HEK293 (cell line): ENCODE results near the gene STON2.

Source experiments
- CTCF ChIA-PET: fragments of 350-600 bp; formaldehyde crosslinking; extraction: SDS; loops from one replicate; lab custom pipeline; 2021; ENCODE audit warnings: antibody characterized with exemption; lab: Yijun Ruan, JAX
- POLR2A ChIA-PET: fragments of 300-600 bp; formaldehyde crosslinking; extraction: SDS; loops from one replicate; lab custom pipeline; 2020; ENCODE audit warnings: antibody characterized with exemption, inconsistent platforms; lab: Yijun Ruan, JAX
- H3K27ac ChIP-seq: fragments of 200-500 bp; sonication (Bioruptor generic); 2 replicates; pipeline ENCODE4 v1.5.1; 2014; ENCODE audit warnings: low read depth, low read length, control low read depth, inconsistent platforms; ENCODE audit errors: extremely low read depth
- H3K36me3 ChIP-seq, 2 experiments: fragments of 200-500 bp in 1 of 2; sonication (Bioruptor generic) in 1 of 2; 1 replicate in 1 of 2; 2 replicates in 1 of 2; pipeline ENCODE4 v1.5.1; 2014 to 2017; ENCODE audit warnings: inconsistent platforms in 2 of 2, low read length in 2 of 2; ENCODE audit not compliant: control insufficient read depth in 2 of 2, insufficient read depth in 1 of 2
- H3K4me1 ChIP-seq: fragments of 200-500 bp; sonication (Bioruptor generic); 2 replicates; pipeline ENCODE4 v1.5.1; 2014; ENCODE audit warnings: mild to moderate bottlenecking, low read length, inconsistent platforms; ENCODE audit not compliant: control insufficient read depth, insufficient read depth
- H3K4me3 ChIP-seq: 2 replicates; pipeline ENCODE4 v1.5.1; 2011; ENCODE audit warnings: low read depth, mild to moderate bottlenecking, control low read depth, low read length, moderate library complexity
- H3K9me3 ChIP-seq: fragments of 200-500 bp; sonication (Bioruptor generic); 2 replicates; pipeline ENCODE4 v1.5.1; 2014; ENCODE audit warnings: low read depth, low read length, inconsistent platforms; ENCODE audit not compliant: control insufficient read depth, insufficient read depth
- GLI2 ChIP-seq: fragments of 450-650 bp; formaldehyde crosslinking; IDR thresholded peaks from 2 replicates; pipeline ENCODE4; 2017; ENCODE audit warnings: missing biosample characterization, missing genetic modification characterization, low read depth, borderline replicate concordance
- GLI4 ChIP-seq: fragments of 450-650 bp; formaldehyde crosslinking; IDR thresholded peaks from 2 replicates; pipeline ENCODE4 v1.5.1; 2016; ENCODE audit warnings: missing biosample characterization, missing genetic modification characterization
- HIC1 ChIP-seq: fragments of 450-650 bp; formaldehyde crosslinking; IDR thresholded peaks from 2 replicates; pipeline ENCODE4 v1.5.1; 2016; ENCODE audit warnings: missing biosample characterization, missing genetic modification characterization
- KLF7 ChIP-seq: fragments of 450-650 bp; formaldehyde crosslinking; IDR thresholded peaks from 2 replicates; pipeline ENCODE4 v1.5.1; 2016; ENCODE audit warnings: missing biosample characterization, missing genetic modification characterization, borderline replicate concordance
- KLF8 ChIP-seq: fragments of 450-650 bp; formaldehyde crosslinking; IDR thresholded peaks from 2 replicates; pipeline ENCODE4 v1.5.1; 2016; ENCODE audit warnings: missing biosample characterization, missing genetic modification characterization
- OVOL3 ChIP-seq: fragments of 450-650 bp; formaldehyde crosslinking; IDR thresholded peaks from 2 replicates; pipeline ENCODE4 v1.5.1; 2016; ENCODE audit warnings: missing biosample characterization, missing genetic modification characterization
- TRIM28 ChIP-seq: IDR thresholded peaks from 2 replicates; pipeline ENCODE4 v1.6.1; 2011; ENCODE audit warnings: low read length, control low read depth, borderline replicate concordance
- ZFHX2 ChIP-seq: fragments of 450-650 bp; formaldehyde crosslinking; conservative IDR thresholded peaks from 2 replicates; pipeline ENCODE4 v1.5.1; 2016; ENCODE audit warnings: missing biosample characterization, missing genetic modification characterization
- ZFP41 ChIP-seq: fragments of 450-650 bp; formaldehyde crosslinking; IDR thresholded peaks from 2 replicates; pipeline ENCODE4 v1.5.1; 2016; ENCODE audit warnings: missing biosample characterization, missing genetic modification characterization, borderline replicate concordance
- ZIC2 ChIP-seq: fragments of 450-650 bp; formaldehyde crosslinking; IDR thresholded peaks from 2 replicates; pipeline ENCODE4 v1.5.1; 2016; ENCODE audit warnings: missing biosample characterization, missing genetic modification characterization
- ZNF10 ChIP-seq: fragments of 450-650 bp; formaldehyde crosslinking; IDR thresholded peaks from 2 replicates; pipeline ENCODE4 v1.5.1; 2017; ENCODE audit warnings: missing biosample characterization, missing genetic modification characterization
- ZNF121 ChIP-seq: fragments of 450-650 bp; formaldehyde crosslinking; IDR thresholded peaks from 2 replicates; pipeline ENCODE4 v1.5.1; 2016; ENCODE audit warnings: missing biosample characterization, missing genetic modification characterization
- ZNF140 ChIP-seq: fragments of 450-650 bp; formaldehyde crosslinking; IDR thresholded peaks from 2 replicates; pipeline ENCODE4 v1.5.1; 2016; ENCODE audit warnings: missing biosample characterization, missing genetic modification characterization
- ZNF23 ChIP-seq: fragments of 450-650 bp; formaldehyde crosslinking; IDR thresholded peaks from 2 replicates; pipeline ENCODE4 v1.5.1; 2016; ENCODE audit warnings: missing biosample characterization, missing genetic modification characterization, borderline replicate concordance
- ZNF274 ChIP-seq, 2 experiments: fragments of 200-500 bp in 1 of 2; fragments of 450-650 bp in 1 of 2; sonication (Bioruptor generic) in 1 of 2; formaldehyde crosslinking in 1 of 2; IDR thresholded peaks; 2 replicates each; pipeline versions ENCODE4 v1.5.1 to v1.6.1; 2014 to 2016; ENCODE audit warnings: borderline replicate concordance in 1 of 2, inconsistent platforms in 1 of 2, low read length in 1 of 2, missing biosample characterization in 1 of 2, missing genetic modification characterization in 1 of 2
- ZNF311 ChIP-seq: fragments of 450-650 bp; formaldehyde crosslinking; IDR thresholded peaks from 2 replicates; pipeline ENCODE4 v1.5.1; 2017; ENCODE audit warnings: missing biosample characterization, missing genetic modification characterization, borderline replicate concordance
- ZNF549 ChIP-seq: fragments of 450-650 bp; IDR thresholded peaks from 2 replicates; pipeline ENCODE4 v1.5.1; 2018; ENCODE audit warnings: missing biosample characterization, missing genetic modification characterization, mild to moderate bottlenecking, inconsistent platforms, moderate library complexity
- ZNF560 ChIP-seq: fragments of 450-650 bp; formaldehyde crosslinking; IDR thresholded peaks from 2 replicates; pipeline ENCODE4 v1.5.1; 2017; ENCODE audit warnings: missing biosample characterization, missing genetic modification characterization, borderline replicate concordance
- ZNF561 ChIP-seq: fragments of 450-650 bp; IDR thresholded peaks from 2 replicates; pipeline ENCODE4 v1.5.1; 2018; ENCODE audit warnings: missing biosample characterization, missing genetic modification characterization, borderline replicate concordance
- ZNF571 ChIP-seq: fragments of 450-650 bp; formaldehyde crosslinking; IDR thresholded peaks from 2 replicates; pipeline ENCODE4 v1.5.0; 2017; ENCODE audit warnings: missing biosample characterization, missing genetic modification characterization
- ZNF585B ChIP-seq: fragments of 450-650 bp; formaldehyde crosslinking; IDR thresholded peaks from 2 replicates; pipeline ENCODE4 v1.5.1; 2016; ENCODE audit warnings: missing biosample characterization, missing genetic modification characterization
- ZNF830 ChIP-seq: fragments of 450-650 bp; IDR thresholded peaks from 2 replicates; pipeline ENCODE4 v1.5.0; 2018; ENCODE audit warnings: missing biosample characterization, missing genetic modification characterization, low read depth, mild to moderate bottlenecking, moderate library complexity
- ZXDB ChIP-seq: fragments of 450-650 bp; formaldehyde crosslinking; IDR thresholded peaks from 2 replicates; pipeline ENCODE4 v1.5.1; 2016; ENCODE audit warnings: missing biosample characterization, missing genetic modification characterization
- TF ChIP-seq, protein P1 (sequence below): fragments of 450-650 bp; formaldehyde crosslinking; IDR thresholded peaks from 2 replicates; pipeline ENCODE4 v1.5.1; 2017; ENCODE audit warnings: missing biosample characterization, missing genetic modification characterization
- TF ChIP-seq, protein P2 (sequence below): fragments of 450-650 bp; formaldehyde crosslinking; IDR thresholded peaks from 2 replicates; pipeline ENCODE4 v1.5.1; 2016; ENCODE audit warnings: missing biosample characterization, missing genetic modification characterization
- TF ChIP-seq, protein P3 (sequence below): fragments of 450-650 bp; formaldehyde crosslinking; IDR thresholded peaks from 2 replicates; pipeline ENCODE4; 2016; ENCODE audit warnings: missing biosample characterization, missing genetic modification characterization

The STON2 gene

DNA sequence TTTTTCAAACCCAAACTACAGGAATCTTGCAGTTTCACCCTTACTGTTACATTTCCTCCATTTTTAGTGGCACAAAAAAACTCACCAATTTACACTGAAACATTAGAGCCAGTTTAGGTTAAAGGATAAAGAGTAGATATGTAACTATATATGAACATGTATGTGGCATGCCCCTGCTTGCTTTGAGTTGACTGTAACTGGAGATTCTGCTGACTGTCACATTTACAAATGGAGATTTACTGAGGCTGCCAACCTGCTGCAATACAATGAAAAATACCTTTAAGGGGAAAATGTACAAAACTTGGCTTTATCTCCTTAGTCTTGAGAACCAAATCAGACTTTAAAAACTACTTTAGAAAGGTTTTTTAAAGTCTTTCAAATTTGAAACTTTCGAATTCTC, 28.3 kb downstream of the STON2 start:
- peaks cover 0 to 6% of the 10 kb centered on the region in 2 experiments; a peak in 1 of 3 replicates for H3K36me3 ChIP-seq
- H3K27ac ChIP-seq = no peak overlapping the region
- no peak overlapping the region for H3K4me3 ChIP-seq
- TF ChIP-seq, protein P1, sequence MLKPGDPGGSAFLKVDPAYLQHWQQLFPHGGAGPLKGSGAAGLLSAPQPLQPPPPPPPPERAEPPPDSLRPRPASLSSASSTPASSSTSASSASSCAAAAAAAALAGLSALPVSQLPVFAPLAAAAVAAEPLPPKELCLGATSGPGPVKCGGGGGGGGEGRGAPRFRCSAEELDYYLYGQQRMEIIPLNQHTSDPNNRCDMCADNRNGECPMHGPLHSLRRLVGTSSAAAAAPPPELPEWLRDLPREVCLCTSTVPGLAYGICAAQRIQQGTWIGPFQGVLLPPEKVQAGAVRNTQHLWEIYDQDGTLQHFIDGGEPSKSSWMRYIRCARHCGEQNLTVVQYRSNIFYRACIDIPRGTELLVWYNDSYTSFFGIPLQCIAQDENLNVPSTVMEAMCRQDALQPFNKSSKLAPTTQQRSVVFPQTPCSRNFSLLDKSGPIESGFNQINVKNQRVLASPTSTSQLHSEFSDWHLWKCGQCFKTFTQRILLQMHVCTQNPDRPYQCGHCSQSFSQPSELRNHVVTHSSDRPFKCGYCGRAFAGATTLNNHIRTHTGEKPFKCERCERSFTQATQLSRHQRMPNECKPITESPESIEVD (tag by site-specific recombination) = no peak
- TF ChIP-seq KLF8 (no peak), ZNF585B (tag by site-specific recombination) (no peak), HIC1 (tag by site-specific recombination) (no peak), ZNF140 (tag by site-specific recombination) (no peak), ZNF561 (tag by site-specific recombination) (no peak)
- TF ChIP-seq, protein P2, sequence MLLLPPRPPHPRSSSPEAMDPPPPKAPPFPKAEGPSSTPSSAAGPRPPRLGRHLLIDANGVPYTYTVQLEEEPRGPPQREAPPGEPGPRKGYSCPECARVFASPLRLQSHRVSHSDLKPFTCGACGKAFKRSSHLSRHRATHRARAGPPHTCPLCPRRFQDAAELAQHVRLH = no peak
- H3K4me1 ChIP-seq = no peaks in the 10 kb centered on the region
- CTCF ChIA-PET = no interaction called here
- POLR2A ChIA-PET = no interaction called here
- H3K9me3 ChIP-seq = no peaks in the 10 kb centered on the region

- H3K36me3 ChIP-seq = peaks cover 0 to 6% of the 10 kb centered on the region in 2 experiments; a peak in 1 of 3 replicates
- H3K9me3 ChIP-seq = no peaks in the 10 kb centered on the region
- ChIA-PET CTCF (no interaction called here), POLR2A (no interaction called here)
- TF ChIP-seq ZNF830 (tag by site-specific recombination) = no peak
- TF ChIP-seq GLI4 (tag by site-specific recombination) = no peak
- no peak for TF ChIP-seq ZNF549 (tag by site-specific recombination)
- no peak for TF ChIP-seq KLF7 (tag by site-specific recombination)
- H3K4me1 ChIP-seq = no peaks in the 10 kb centered on the region
- H3K4me3 ChIP-seq = no peak overlapping the region
- no peak overlapping the region for H3K27ac ChIP-seq
Measured at GRCh38 chr14:81367563-81367962, 32.6 kb downstream of the STON2 start.

- Histone ChIP-seq H3K27ac (no peak overlapping the region), H3K36me3 (peaks cover 0 to 6% of the 10 kb centered on the region in 2 experiments; a peak in 1 of 3 replicates), H3K9me3 (no peaks in the 10 kb centered on the region), H3K4me3 (no peak overlapping the region), H3K4me1 (no peaks in the 10 kb centered on the region)
- ChIA-PET POLR2A (no interaction called here), CTCF (no interaction called here)
- TF ChIP-seq GLI2 (tag by site-specific recombination) (no peak), ZNF311 (tag by site-specific recombination) (no peak), ZFP41 (tag by site-specific recombination) (no peak), TRIM28 (no peak), ZFHX2 (tag by site-specific recombination) (no peak), OVOL3 (tag by site-specific recombination) (no peak), ZNF23 (tag by site-specific recombination) (no peak), ZNF560 (tag by site-specific recombination) (no peak), ZNF121 (tag by site-specific recombination) (no peak), ZNF571 (tag by site-specific recombination) (no peak), ZNF274 (IDR thresholded peaks at IDR 0.05; ENCODE audit: low read length) (no peak), ZNF274 (tag by site-specific recombination; IDR thresholded peaks at IDR 0.05; ENCODE audit: borderline replicate concordance) (no peak), ZXDB (tag by site-specific recombination) (no peak), ZIC2 (tag by site-specific recombination) (no peak), ZNF10 (tag by site-specific recombination) (no peak)
- TF ChIP-seq, protein P3, sequence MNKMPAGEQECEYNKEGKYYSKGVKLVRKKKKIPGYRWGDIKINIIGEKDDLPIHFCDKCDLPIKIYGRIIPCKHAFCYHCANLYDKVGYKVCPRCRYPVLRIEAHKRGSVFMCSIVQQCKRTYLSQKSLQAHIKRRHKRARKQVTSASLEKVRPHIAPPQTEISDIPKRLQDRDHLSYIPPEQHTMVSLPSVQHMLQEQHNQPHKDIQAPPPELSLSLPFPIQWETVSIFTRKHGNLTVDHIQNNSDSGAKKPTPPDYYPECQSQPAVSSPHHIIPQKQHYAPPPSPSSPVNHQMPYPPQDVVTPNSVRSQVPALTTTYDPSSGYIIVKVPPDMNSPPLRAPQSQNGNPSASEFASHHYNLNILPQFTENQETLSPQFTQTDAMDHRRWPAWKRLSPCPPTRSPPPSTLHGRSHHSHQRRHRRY = no peak
- TF ChIP-seq, protein P1 (tag by site-specific recombination) = no peak
Measured at GRCh38 chr14:81366884-81367283, 33.2 kb downstream of the STON2 start.
